Panc1 (cell line): ENCODE measurements around the gene IPO8. TPM values are rescaled to one million over a fixed set of nuclear protein-coding genes. Genes with fewer than 3 reads are reported as not detected.

Experiments used
- ATAC-seq: fragments of 200-7000 bp; cut with Tn5 transposase; 2 replicates; pipeline ENCODE4 v1.9.1; 2020; ENCODE audit warnings: mild to moderate bottlenecking, moderate library complexity
- BruUV-seq: library from RNA; stranded (reverse); fragments of 400-500 nt; replicated peaks from 2 replicates; lab custom pipeline; 2021; lab: Mats Ljungman, UMichigan
- CTCF ChIA-PET: fragments of 300-600 bp; sonication (Branson Sonifier 250); formaldehyde crosslinking; loops from one replicate; lab custom pipeline; 2022; ENCODE audit warnings: antibody characterized with exemption; lab: Charles Lee
- POLR2A ChIA-PET: fragments of 300-600 bp; sonication (Branson Sonifier 250); formaldehyde crosslinking; loops from one replicate; lab custom pipeline; 2022; ENCODE audit warnings: antibody characterized with exemption; lab: Charles Lee
- DNase-seq: peaks from one replicate; pipeline ENCODE4 v3.0.0-alpha.2; 2010; ENCODE audit warnings: low read depth, low spot score
- H3K27ac ChIP-seq: 2 replicates; pipeline ENCODE4 v1.5.1; 2011; ENCODE audit warnings: mild to moderate bottlenecking, low read length, inconsistent platforms
- H3K27me3 ChIP-seq: fragments of 200-500 bp; sonication (Bioruptor generic); 2 replicates; pipeline ENCODE4 v1.6.0; 2014; ENCODE audit warnings: low read length, inconsistent platforms; ENCODE audit not compliant: control insufficient read depth, insufficient read depth
- H3K36me3 ChIP-seq: fragments of 200-500 bp; sonication (Bioruptor generic); 2 replicates; pipeline ENCODE4 v1.5.1; 2014; ENCODE audit warnings: inconsistent platforms, mild to moderate bottlenecking, low read length, moderate library complexity; ENCODE audit not compliant: control insufficient read depth, insufficient read depth
- H3K4me1 ChIP-seq: 2 replicates; pipeline ENCODE4 v1.5.1; 2011; ENCODE audit warnings: inconsistent platforms, mild to moderate bottlenecking, low read length, moderate library complexity; ENCODE audit not compliant: control insufficient read depth, insufficient read depth
- H3K4me3 ChIP-seq, 2 experiments: 2 replicates each; pipeline ENCODE4 v1.5.1; 2011 to 2012; ENCODE audit warnings: low read depth in 2 of 2, low read length in 2 of 2, mild to moderate bottlenecking in 2 of 2, inconsistent platforms in 1 of 2, moderate library complexity in 1 of 2
- H3K9me3 ChIP-seq: fragments of 200-500 bp; sonication (Bioruptor generic); 2 replicates; pipeline ENCODE4 v1.5.1; 2014; ENCODE audit warnings: low read depth, mild to moderate bottlenecking, inconsistent platforms, low read length, moderate library complexity; ENCODE audit not compliant: control insufficient read depth, insufficient read depth
- POLR2AphosphoS5 ChIP-seq: IDR thresholded peaks from 2 replicates; pipeline ENCODE4 v1.6.1; 2012; ENCODE audit warnings: mild to moderate bottlenecking, low read depth, low read length, moderate library complexity
- REST ChIP-seq, 2 experiments: IDR thresholded peaks; 2 replicates each; pipeline ENCODE4 v1.6.1; 2011 to 2012; ENCODE audit warnings: low read depth in 2 of 2, control low read depth in 1 of 2, low read length in 1 of 2, mild to moderate bottlenecking in 1 of 2, moderate library complexity in 1 of 2; ENCODE audit not compliant: insufficient read depth in 1 of 2
- SIN3A ChIP-seq: IDR thresholded peaks from 2 replicates; pipeline ENCODE4 v1.6.1; 2012; ENCODE audit warnings: low read depth, mild to moderate bottlenecking, low read length, moderate library complexity, borderline replicate concordance; ENCODE audit not compliant: insufficient read depth
- TCF7L2 ChIP-seq: IDR thresholded peaks from 2 replicates; pipeline ENCODE4 v1.6.1; 2011; ENCODE audit warnings: mild to moderate bottlenecking, low read depth, low read length, inconsistent platforms
- in situ Hi-C: cut with HindIII; loops from 2 replicates; pipeline ENCODE4 v1.10.0; 2016; ENCODE audit warnings: low sequenced_read_pairs, low pct_unique_long_range_greater_than_20kb
- intact Hi-C: fragments of 100-400 bp; cut with micrococcal nuclease; formaldehyde crosslinking; loops from one replicate; pipeline ENCODE4 v1.10.0; 2022; ENCODE audit not compliant: unreplicated experiment
- total RNA-seq: library from RNA; stranded (reverse); gene quantifications from one replicate; pipeline ENCODE4 v1.2.1, GENCODE V29; 2021; ENCODE audit not compliant: unreplicated experiment
- TF ChIP-seq, protein P1 (sequence below): fragments of 450-650 bp; IDR thresholded peaks from 2 replicates; pipeline ENCODE4 v1.5.1; 2017; ENCODE audit warnings: mild to moderate bottlenecking

Gene IPO8
- total RNA-seq, 1 experiment from 2014 or later = 46.6 TPM

- in situ Hi-C loops = no loop called here
- intact Hi-C loops = no loop called here
- Histone ChIP-seq H3K27ac (no peak overlapping the region), H3K9me3 (no peaks in the 10 kb centered on the region), H3K27me3 (no peaks in the 10 kb centered on the region), H3K4me1 (no peaks in the 10 kb centered on the region), H3K4me3 (no peak overlapping the region), H3K36me3 (peaks cover 12% of the 10 kb centered on the region)
- ChIA-PET CTCF (no interaction called here), POLR2A (no interaction called here)
- DNase-seq = no peak
- ATAC-seq = no peak
- BruUV-seq = no TSS peak
- TF ChIP-seq POLR2AphosphoS5 (no peak), TCF7L2 (no peak), REST (IDR thresholded peaks at IDR 0.05; ENCODE audit: insufficient read depth in 1 of 2, low read depth in 2 of 2, low read length in 1 of 2) (no peak), SIN3A (no peak)
- TF ChIP-seq, protein P1, sequence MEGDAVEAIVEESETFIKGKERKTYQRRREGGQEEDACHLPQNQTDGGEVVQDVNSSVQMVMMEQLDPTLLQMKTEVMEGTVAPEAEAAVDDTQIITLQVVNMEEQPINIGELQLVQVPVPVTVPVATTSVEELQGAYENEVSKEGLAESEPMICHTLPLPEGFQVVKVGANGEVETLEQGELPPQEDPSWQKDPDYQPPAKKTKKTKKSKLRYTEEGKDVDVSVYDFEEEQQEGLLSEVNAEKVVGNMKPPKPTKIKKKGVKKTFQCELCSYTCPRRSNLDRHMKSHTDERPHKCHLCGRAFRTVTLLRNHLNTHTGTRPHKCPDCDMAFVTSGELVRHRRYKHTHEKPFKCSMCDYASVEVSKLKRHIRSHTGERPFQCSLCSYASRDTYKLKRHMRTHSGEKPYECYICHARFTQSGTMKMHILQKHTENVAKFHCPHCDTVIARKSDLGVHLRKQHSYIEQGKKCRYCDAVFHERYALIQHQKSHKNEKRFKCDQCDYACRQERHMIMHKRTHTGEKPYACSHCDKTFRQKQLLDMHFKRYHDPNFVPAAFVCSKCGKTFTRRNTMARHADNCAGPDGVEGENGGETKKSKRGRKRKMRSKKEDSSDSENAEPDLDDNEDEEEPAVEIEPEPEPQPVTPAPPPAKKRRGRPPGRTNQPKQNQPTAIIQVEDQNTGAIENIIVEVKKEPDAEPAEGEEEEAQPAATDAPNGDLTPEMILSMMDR = no peak
Observed at GRCh38 chr12:30678221-30678620, 17.4 kb downstream of the IPO8 start.

- ATAC-seq = no peak
- POLR2A ChIA-PET = no interaction called here
Observed at GRCh38 chr12:30661210-30661609, 34.5 kb downstream of the IPO8 start.

More at GRCh38 chr12:30661210-30661609, 34.5 kb downstream of the IPO8 start:
- Histone ChIP-seq H3K4me3 (no peak overlapping the region), H3K4me1 (no peaks in the 10 kb centered on the region), H3K27me3 (no peaks in the 10 kb centered on the region), H3K27ac (no peak overlapping the region), H3K36me3 (peaks cover 20% of the 10 kb centered on the region; the same call in 1 of the 2 replicates), H3K9me3 (no peaks in the 10 kb centered on the region)
- in situ Hi-C loops = no loop called here
- no peak for DNase-seq
- CTCF ChIA-PET = no interaction called here
- intact Hi-C loops = no loop called here
- TF ChIP-seq REST (IDR thresholded peaks at IDR 0.05; ENCODE audit: insufficient read depth in 1 of 2, low read depth in 2 of 2, low read length in 1 of 2) (no peak), SIN3A (no peak), TCF7L2 (no peak), POLR2AphosphoS5 (no peak)
- TF ChIP-seq, protein P1 = no peak
- BruUV-seq = no TSS peak
